DND-41 (cell line): ENCODE results near the gene CRACR2A.

Experiments used
- ATAC-seq: fragments of 200-7000 bp; cut with Tn5 transposase; 3 replicates; pipeline ENCODE4 v1.9.1; 2021; ENCODE audit warnings: low read depth; ENCODE audit not compliant: insufficient read depth
- DNase-seq: peaks from one replicate; pipeline ENCODE4 v3.0.0-alpha.2; 2020
- H2AFZ ChIP-seq: 2 replicates; pipeline ENCODE4 v1.6.0; 2012; ENCODE audit warnings: low read depth, low read length
- H3K27ac ChIP-seq: 2 replicates; pipeline ENCODE4 v1.5.1; 2012; ENCODE audit warnings: low read length, inconsistent platforms
- H3K27me3 ChIP-seq: fragments of 200-600 bp; sonication (generic); 2 replicates; pipeline ENCODE4 v1.6.0; 2012; ENCODE audit warnings: low read length, mild to moderate bottlenecking, inconsistent platforms; ENCODE audit not compliant: insufficient read depth, poor library complexity
- H3K36me3 ChIP-seq: 2 replicates; pipeline ENCODE4 v1.5.1; 2012; ENCODE audit warnings: low read length, inconsistent platforms; ENCODE audit not compliant: insufficient read depth
- H3K4me1 ChIP-seq: 2 replicates; pipeline ENCODE4 v1.5.1; 2012; ENCODE audit warnings: mild to moderate bottlenecking, low read length; ENCODE audit not compliant: insufficient read depth
- H3K4me2 ChIP-seq: 2 replicates; pipeline ENCODE4 v1.6.0; 2012; ENCODE audit warnings: mild to moderate bottlenecking, moderate library complexity, low read length, inconsistent platforms; ENCODE audit not compliant: insufficient read depth
- H3K4me3 ChIP-seq, 2 experiments: fragments of 200-600 bp in 1 of 2; shearing (Covaris generic) in 1 of 2; 2 replicates each; pipeline ENCODE4 v1.5.1; 2012 to 2016; ENCODE audit warnings: inconsistent platforms in 2 of 2, low read length in 2 of 2, mild to moderate bottlenecking in 2 of 2, low read depth in 1 of 2, moderate library complexity in 1 of 2
- H3K79me2 ChIP-seq: 2 replicates; pipeline ENCODE4 v1.6.0; 2012; ENCODE audit warnings: low read length, inconsistent platforms; ENCODE audit not compliant: insufficient read depth
- H3K9ac ChIP-seq: 2 replicates; pipeline ENCODE4 v1.6.0; 2012; ENCODE audit warnings: low read depth, mild to moderate bottlenecking, inconsistent platforms, low read length, moderate library complexity
- H3K9me3 ChIP-seq: 2 replicates; pipeline ENCODE4 v1.5.1; 2012; ENCODE audit warnings: low read length, moderate library complexity, mild to moderate bottlenecking, inconsistent platforms; ENCODE audit not compliant: insufficient read depth, severe bottlenecking
- H4K20me1 ChIP-seq: 2 replicates; pipeline ENCODE4 v1.6.0; 2012; ENCODE audit warnings: low read length; ENCODE audit not compliant: insufficient read depth
- EZH2 ChIP-seq: IDR thresholded peaks from 3 replicates; pipeline ENCODE4 v1.6.1; 2012; ENCODE audit warnings: borderline replicate concordance, low read depth, mild to moderate bottlenecking, moderate library complexity, low read length, inconsistent platforms; ENCODE audit not compliant: severe bottlenecking
- TF ChIP-seq, protein P1 (sequence below): IDR thresholded peaks from 2 replicates; pipeline ENCODE4 v1.5.1; 2012; ENCODE audit warnings: borderline replicate concordance, low read length, moderate library complexity, mild to moderate bottlenecking; ENCODE audit not compliant: poor library complexity, severe bottlenecking; ENCODE audit errors: extremely low read depth

The CRACR2A gene

DNA sequence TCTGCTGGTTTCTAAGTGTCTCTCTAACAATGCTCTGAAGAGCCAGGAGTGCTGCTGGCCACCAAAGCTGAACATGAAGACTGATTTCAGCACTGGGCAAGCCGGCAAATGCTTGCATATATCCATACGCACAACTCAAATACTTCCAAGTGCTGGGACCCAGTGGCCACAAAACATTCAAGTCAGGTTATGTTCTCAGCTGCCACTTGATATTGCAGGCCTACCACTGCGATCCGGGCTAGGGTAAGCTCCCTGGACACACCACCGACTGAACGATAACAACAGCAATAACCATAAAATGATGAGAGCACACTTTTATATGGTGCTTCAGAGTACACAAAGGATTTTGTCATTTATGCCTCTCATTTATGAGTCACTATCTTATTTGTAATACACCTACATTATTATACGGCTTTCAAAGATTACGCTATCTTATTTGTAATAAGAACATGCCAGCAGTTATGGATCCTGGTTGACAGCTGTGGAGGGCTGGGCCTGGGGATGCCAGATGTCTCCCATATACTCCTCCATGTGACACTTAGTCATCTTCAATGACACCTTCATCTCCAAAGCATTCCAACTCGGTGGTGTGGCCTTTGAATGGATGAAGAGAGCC, 35.5 kb downstream of the CRACR2A start:
- peaks cover 32% of the 10 kb centered on the region for H3K36me3 ChIP-seq
- H3K9ac ChIP-seq, result no peak overlapping the region
- no peak overlapping the region for H3K27ac ChIP-seq
- no peak for TF ChIP-seq EZH2
- TF ChIP-seq, protein P1, sequence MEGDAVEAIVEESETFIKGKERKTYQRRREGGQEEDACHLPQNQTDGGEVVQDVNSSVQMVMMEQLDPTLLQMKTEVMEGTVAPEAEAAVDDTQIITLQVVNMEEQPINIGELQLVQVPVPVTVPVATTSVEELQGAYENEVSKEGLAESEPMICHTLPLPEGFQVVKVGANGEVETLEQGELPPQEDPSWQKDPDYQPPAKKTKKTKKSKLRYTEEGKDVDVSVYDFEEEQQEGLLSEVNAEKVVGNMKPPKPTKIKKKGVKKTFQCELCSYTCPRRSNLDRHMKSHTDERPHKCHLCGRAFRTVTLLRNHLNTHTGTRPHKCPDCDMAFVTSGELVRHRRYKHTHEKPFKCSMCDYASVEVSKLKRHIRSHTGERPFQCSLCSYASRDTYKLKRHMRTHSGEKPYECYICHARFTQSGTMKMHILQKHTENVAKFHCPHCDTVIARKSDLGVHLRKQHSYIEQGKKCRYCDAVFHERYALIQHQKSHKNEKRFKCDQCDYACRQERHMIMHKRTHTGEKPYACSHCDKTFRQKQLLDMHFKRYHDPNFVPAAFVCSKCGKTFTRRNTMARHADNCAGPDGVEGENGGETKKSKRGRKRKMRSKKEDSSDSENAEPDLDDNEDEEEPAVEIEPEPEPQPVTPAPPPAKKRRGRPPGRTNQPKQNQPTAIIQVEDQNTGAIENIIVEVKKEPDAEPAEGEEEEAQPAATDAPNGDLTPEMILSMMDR, result no peak
- no peak overlapping the region for H3K4me3 ChIP-seq
- peaks cover 9% of the 10 kb centered on the region for H3K9me3 ChIP-seq
- H3K4me2 ChIP-seq, result no peak overlapping the region
- H3K79me2 ChIP-seq, result no peaks in the 10 kb centered on the region
- ATAC-seq, result no peak
- no peak for DNase-seq
- H2AFZ ChIP-seq, result no peak overlapping the region
- H4K20me1 ChIP-seq, result no peaks in the 10 kb centered on the region
- H3K4me1 ChIP-seq, result no peaks in the 10 kb centered on the region
- H3K27me3 ChIP-seq, result no peaks in the 10 kb centered on the region

DNA sequence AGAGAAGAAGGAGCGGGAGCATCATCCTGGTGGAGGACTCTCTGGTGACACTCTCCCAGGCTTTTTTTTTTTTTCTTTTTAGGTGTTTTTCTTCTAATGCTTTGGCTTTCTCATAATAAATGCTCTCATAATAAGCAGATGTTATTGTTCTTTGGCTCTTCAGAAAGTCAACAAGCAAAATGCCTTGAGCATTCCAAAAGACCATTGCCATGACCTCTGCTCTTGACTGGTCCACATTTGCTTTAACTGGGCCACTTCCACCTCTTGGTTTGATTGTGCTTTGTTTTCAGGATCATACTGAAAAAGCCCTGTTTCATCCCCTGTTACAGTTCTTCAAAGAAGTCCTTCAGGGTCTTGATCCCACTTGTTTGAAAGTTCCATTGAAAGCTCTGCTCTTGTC, 36.9 kb downstream of the CRACR2A start:
- Histone ChIP-seq H3K4me1 (no peaks in the 10 kb centered on the region), H2AFZ (no peak overlapping the region), H3K36me3 (peaks cover 35% of the 10 kb centered on the region), H3K27me3 (no peaks in the 10 kb centered on the region), H4K20me1 (no peaks in the 10 kb centered on the region), H3K9me3 (no peaks in the 10 kb centered on the region), H3K4me2 (no peak overlapping the region), H3K4me3 (no peak overlapping the region), H3K9ac (no peak overlapping the region), H3K79me2 (no peaks in the 10 kb centered on the region), H3K27ac (no peak overlapping the region)
- TF ChIP-seq, protein P1, result no peak
- TF ChIP-seq EZH2, result no peak
- ATAC-seq (no peak), DNase-seq (no peak)

DNA sequence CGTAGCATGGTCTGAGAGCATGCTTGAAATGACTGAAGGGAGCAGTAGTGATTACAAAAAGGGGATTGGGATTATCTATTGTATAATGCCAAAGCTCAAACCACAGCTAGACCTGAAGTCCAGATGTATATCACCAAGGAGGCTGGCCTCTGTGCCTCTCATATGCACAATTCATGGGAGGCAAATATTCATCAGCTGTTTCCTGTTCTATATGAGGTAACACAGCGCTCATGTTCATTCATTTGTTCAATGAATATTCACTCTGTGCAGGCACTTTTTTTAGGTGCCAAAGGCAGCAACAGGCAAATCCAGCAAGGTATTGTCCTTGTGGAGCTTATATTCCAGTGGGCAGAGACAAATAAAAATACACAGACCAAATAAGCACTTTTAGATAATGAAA, 39.0 kb downstream of the CRACR2A start:
- H3K79me2 ChIP-seq, result no peaks in the 10 kb centered on the region
- no peak for TF ChIP-seq EZH2
- TF ChIP-seq, protein P1, result no peak
- ATAC-seq (no peak), DNase-seq (no peak)
- H3K27ac ChIP-seq, result no peak overlapping the region
- H3K36me3 ChIP-seq, result peaks cover 39% of the 10 kb centered on the region
- no peak overlapping the region for H3K4me2 ChIP-seq
- no peak overlapping the region for H2AFZ ChIP-seq
- H4K20me1 ChIP-seq, result no peaks in the 10 kb centered on the region
- H3K9ac ChIP-seq, result no peak overlapping the region
- no peaks in the 10 kb centered on the region for H3K9me3 ChIP-seq
- no peak overlapping the region for H3K4me3 ChIP-seq
- H3K4me1 ChIP-seq, result no peaks in the 10 kb centered on the region
- H3K27me3 ChIP-seq, result no peaks in the 10 kb centered on the region
